ENCODE results near the gene MORN2.

Gene MORN2

GRCh38 chr2:38889575-38889974 lies 13.8 kb downstream of the MORN2 start, which contains the start of gene ARHGEF33:
TSS of gene ARHGEF33 (plus strand) at chr2:38889875. CDS start at chr2:38919448, 29,573 bp downstream.
- TF ChIP-seq ZFX (IDR thresholded peaks at IDR 0.05) (no peak), CTCF (conservative IDR thresholded peaks at IDR 0.05) (no peak)
- H3K27ac ChIP-seq, result no peak within 1 kb of the TSS

GRCh38 chr2:38892819-38893218 lies 17.0 kb downstream of the MORN2 start:
- TF ChIP-seq ZFX (IDR thresholded peaks at IDR 0.05) (no peak), CTCF (conservative IDR thresholded peaks at IDR 0.05) (no peak)
- H3K27ac ChIP-seq, result no peak overlapping the region

DNA sequence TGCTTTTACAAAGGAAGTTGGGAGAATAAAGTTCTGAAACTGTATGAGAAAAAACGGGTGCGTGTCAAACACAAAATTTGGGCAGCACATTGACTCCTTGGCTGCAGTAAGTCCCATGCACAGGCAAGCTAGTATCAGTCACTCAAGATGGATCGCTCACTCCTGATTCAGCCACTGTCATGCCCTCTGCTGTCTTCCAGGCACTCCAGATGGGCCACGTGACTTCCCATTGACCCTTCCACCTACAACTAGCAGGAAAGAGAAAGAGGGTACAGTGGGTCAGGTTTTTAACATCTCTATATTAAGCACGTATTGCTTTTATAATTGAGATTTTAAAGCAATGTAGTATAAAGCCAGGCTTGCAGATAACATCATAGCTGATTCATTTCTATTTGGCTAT lies 22.5 kb downstream of the MORN2 start:
- H3K27ac ChIP-seq, result no peak overlapping the region
- TF ChIP-seq CTCF (conservative IDR thresholded peaks at IDR 0.05) (no peak), ZFX (IDR thresholded peaks at IDR 0.05) (no peak)

GRCh38 chr2:38900726-38901125 lies 24.9 kb downstream of the MORN2 start:
- TF ChIP-seq ZFX (IDR thresholded peaks at IDR 0.05) (no peak), CTCF (conservative IDR thresholded peaks at IDR 0.05) (no peak)

DNA sequence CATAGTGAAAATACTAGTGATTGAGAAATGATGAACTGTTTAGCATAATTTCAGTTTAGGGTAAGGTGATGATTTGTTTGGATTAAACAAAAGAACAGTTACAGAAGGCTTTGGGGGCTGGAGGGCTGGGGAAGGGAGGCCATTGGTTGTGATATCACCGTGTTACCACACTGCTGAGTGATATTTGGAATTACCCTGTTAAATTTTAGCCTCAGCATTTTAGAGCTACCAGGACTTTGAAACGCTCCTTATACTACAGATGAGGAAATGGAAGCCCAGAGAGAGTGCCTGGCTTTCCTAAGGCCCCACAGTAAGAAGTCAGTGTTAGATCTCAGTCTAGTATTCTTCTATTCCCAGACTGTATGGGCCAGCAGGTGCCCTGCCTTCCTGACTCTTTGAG lies 29.5 kb downstream of the MORN2 start:
- H3K27ac ChIP-seq, result no peak overlapping the region
- TF ChIP-seq CTCF (conservative IDR thresholded peaks at IDR 0.05), result no peak
- TF ChIP-seq ZFX (IDR thresholded peaks at IDR 0.05), result no peak

More at GRCh38 chr2:38900726-38901125, 24.9 kb downstream of the MORN2 start:
- H3K27ac ChIP-seq, result no peak overlapping the region

GRCh38 chr2:38907242-38907641 lies 31.5 kb downstream of the MORN2 start:
- TF ChIP-seq CTCF (conservative IDR thresholded peaks at IDR 0.05) (no peak), ZFX (IDR thresholded peaks at IDR 0.05) (no peak)
- H3K27ac ChIP-seq, result no peak overlapping the region

GRCh38 chr2:38907743-38908562 lies 32.2 kb downstream of the MORN2 start:
- no peak for TF ChIP-seq ZFX (IDR thresholded peaks at IDR 0.05)
- TF ChIP-seq CTCF (conservative IDR thresholded peaks at IDR 0.05), result no peak
- no peak overlapping the region for H3K27ac ChIP-seq
